ENCODE data around the gene CNN3.

DNA sequence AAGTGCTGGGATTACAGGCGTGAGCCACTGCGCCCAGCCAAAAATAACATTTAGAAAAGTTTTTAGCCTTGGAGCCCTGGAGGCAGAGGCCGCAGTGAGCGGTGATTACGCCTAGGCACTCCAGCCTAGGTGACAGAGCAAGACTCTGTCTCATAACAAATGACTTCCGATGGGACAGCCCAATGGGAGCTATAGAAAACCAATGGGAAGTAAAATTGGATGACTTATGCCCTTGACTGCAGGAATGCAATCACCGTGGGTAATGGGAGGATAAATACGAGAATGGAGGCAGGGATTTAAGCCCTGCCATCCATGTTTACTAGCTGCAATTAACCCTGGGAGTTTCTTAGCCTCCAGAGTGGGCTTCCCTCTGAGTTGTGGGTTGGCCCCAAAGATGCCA lies 37.0 kb upstream of the CNN3 start:
- TF ChIP-seq, protein P1, sequence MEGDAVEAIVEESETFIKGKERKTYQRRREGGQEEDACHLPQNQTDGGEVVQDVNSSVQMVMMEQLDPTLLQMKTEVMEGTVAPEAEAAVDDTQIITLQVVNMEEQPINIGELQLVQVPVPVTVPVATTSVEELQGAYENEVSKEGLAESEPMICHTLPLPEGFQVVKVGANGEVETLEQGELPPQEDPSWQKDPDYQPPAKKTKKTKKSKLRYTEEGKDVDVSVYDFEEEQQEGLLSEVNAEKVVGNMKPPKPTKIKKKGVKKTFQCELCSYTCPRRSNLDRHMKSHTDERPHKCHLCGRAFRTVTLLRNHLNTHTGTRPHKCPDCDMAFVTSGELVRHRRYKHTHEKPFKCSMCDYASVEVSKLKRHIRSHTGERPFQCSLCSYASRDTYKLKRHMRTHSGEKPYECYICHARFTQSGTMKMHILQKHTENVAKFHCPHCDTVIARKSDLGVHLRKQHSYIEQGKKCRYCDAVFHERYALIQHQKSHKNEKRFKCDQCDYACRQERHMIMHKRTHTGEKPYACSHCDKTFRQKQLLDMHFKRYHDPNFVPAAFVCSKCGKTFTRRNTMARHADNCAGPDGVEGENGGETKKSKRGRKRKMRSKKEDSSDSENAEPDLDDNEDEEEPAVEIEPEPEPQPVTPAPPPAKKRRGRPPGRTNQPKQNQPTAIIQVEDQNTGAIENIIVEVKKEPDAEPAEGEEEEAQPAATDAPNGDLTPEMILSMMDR (IDR thresholded peaks at IDR 0.05), result no peak
- no peak for TF ChIP-seq POLR2A (IDR thresholded peaks at IDR 0.05)

Measured in uterus (tissue), 2 donors.